HL-60 (cell line): ENCODE results near the gene ANKS4B.
"Not testable (repeated sequence)": the region's sequence is repeated elsewhere in the genome, so short reads cannot be mapped to it uniquely, and the experiment has no call there.

ENCODE experiments used
- DNase-seq, 2 experiments: peaks; one replicate each; pipeline ENCODE4 v3.0.0-alpha.2; 2010 to 2020; ENCODE audit warnings: low read depth in 1 of 2, low spot score in 1 of 2
- H3K27ac ChIP-seq: fragments of 250-450 bp; sonication (Bioruptor Pico); replicated peaks from 2 replicates; pipeline ENCODE4 v1.5.1; 2020; ENCODE audit warnings: mild to moderate bottlenecking, moderate library complexity
- H3K27me3 ChIP-seq: fragments of 250-450 bp; sonication (Bioruptor Pico); 2 replicates; pipeline ENCODE4 v1.5.1; 2021; ENCODE audit warnings: mild to moderate bottlenecking, moderate library complexity; ENCODE audit not compliant: insufficient read depth, poor library complexity, severe bottlenecking
- H3K4me3 ChIP-seq: replicated peaks from 2 replicates; pipeline ENCODE4 v1.5.1; 2011; ENCODE audit warnings: mild to moderate bottlenecking, control low read depth, low read length; ENCODE audit not compliant: insufficient read depth
- GABPA ChIP-seq: IDR thresholded peaks from 2 replicates; pipeline ENCODE4 v1.6.1; 2012; ENCODE audit warnings: low read depth
- POLR2AphosphoS5 ChIP-seq: IDR thresholded peaks from 2 replicates; pipeline ENCODE4 v1.6.1; 2012; ENCODE audit warnings: low read depth
- SPI1 ChIP-seq: IDR thresholded peaks from 2 replicates; pipeline ENCODE4 v1.6.1; 2012; ENCODE audit warnings: low read depth, mild to moderate bottlenecking, borderline replicate concordance
- TF ChIP-seq, protein P1 (sequence below): IDR thresholded peaks from 2 replicates; pipeline ENCODE4 v1.6.1; 2012; ENCODE audit warnings: low read depth; ENCODE audit not compliant: insufficient replicate concordance
- TF ChIP-seq, protein P2 (sequence below): IDR thresholded peaks from one replicate; pipeline ENCODE4 v1.5.1; 2011; ENCODE audit warnings: low read length, control low read depth, inconsistent platforms; ENCODE audit not compliant: insufficient read depth

The ANKS4B gene

DNA sequence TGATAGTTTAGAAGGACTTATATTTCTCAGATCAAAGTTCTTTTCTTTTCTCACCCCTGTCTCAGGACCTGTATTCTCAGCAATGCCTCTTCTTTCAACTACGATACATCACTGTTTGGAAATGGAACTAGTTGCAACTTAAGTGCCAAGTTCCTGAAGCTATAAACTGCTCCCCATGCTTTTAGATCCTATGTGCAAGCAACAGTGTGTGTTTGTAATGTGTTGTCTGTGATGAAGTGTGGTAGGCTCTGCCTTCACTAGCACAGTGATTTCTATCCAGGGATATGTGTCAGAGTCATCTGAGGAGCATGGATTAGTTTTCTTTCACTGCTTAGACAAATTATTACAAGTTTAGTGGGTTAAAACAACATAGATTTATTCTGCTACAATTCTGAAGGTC lies 40.5 kb upstream of the ANKS4B start:
- Histone ChIP-seq H3K27me3 (no peaks in the 10 kb centered on the region), H3K27ac (no peak overlapping the region), H3K4me3 (no peak overlapping the region)
- no peak for DNase-seq
- no peak for TF ChIP-seq GABPA
- TF ChIP-seq, protein P1, sequence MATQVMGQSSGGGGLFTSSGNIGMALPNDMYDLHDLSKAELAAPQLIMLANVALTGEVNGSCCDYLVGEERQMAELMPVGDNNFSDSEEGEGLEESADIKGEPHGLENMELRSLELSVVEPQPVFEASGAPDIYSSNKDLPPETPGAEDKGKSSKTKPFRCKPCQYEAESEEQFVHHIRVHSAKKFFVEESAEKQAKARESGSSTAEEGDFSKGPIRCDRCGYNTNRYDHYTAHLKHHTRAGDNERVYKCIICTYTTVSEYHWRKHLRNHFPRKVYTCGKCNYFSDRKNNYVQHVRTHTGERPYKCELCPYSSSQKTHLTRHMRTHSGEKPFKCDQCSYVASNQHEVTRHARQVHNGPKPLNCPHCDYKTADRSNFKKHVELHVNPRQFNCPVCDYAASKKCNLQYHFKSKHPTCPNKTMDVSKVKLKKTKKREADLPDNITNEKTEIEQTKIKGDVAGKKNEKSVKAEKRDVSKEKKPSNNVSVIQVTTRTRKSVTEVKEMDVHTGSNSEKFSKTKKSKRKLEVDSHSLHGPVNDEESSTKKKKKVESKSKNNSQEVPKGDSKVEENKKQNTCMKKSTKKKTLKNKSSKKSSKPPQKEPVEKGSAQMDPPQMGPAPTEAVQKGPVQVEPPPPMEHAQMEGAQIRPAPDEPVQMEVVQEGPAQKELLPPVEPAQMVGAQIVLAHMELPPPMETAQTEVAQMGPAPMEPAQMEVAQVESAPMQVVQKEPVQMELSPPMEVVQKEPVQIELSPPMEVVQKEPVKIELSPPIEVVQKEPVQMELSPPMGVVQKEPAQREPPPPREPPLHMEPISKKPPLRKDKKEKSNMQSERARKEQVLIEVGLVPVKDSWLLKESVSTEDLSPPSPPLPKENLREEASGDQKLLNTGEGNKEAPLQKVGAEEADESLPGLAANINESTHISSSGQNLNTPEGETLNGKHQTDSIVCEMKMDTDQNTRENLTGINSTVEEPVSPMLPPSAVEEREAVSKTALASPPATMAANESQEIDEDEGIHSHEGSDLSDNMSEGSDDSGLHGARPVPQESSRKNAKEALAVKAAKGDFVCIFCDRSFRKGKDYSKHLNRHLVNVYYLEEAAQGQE, result no peak
- TF ChIP-seq, protein P2, sequence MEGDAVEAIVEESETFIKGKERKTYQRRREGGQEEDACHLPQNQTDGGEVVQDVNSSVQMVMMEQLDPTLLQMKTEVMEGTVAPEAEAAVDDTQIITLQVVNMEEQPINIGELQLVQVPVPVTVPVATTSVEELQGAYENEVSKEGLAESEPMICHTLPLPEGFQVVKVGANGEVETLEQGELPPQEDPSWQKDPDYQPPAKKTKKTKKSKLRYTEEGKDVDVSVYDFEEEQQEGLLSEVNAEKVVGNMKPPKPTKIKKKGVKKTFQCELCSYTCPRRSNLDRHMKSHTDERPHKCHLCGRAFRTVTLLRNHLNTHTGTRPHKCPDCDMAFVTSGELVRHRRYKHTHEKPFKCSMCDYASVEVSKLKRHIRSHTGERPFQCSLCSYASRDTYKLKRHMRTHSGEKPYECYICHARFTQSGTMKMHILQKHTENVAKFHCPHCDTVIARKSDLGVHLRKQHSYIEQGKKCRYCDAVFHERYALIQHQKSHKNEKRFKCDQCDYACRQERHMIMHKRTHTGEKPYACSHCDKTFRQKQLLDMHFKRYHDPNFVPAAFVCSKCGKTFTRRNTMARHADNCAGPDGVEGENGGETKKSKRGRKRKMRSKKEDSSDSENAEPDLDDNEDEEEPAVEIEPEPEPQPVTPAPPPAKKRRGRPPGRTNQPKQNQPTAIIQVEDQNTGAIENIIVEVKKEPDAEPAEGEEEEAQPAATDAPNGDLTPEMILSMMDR, result no peak
- TF ChIP-seq SPI1, result no peak
- no peak for TF ChIP-seq POLR2AphosphoS5

DNA sequence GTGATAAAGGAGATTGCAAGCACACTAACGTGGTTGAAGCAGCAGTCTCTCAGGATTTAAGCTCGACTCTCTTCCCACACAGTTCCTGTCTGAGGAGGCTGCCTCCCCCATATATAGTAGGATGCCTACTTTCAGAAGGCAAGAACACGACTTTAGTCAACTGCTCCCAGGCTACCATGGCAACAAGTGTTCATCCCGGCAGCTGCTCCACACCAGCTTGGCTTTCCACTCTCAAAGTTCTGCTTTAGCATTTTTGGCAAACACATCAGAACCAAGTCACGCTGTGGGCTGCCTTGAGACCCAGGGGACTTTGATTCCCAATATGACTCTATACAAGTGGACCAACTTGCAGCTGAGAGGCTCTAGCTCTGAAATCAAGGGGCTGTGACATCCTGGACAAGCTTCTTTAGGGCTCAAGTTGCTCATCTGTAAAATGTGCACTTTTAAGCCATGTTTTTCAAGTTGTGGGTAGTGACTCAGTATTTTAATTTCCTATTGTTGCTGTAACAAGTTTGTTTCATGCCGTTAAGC lies 38.7 kb upstream of the ANKS4B start:
- TF ChIP-seq, protein P1, result no peak
- TF ChIP-seq GABPA (no peak), SPI1 (no peak), POLR2AphosphoS5 (no peak)
- TF ChIP-seq, protein P2, result no peak
- Histone ChIP-seq H3K27me3 (no peaks in the 10 kb centered on the region), H3K4me3 (no peak overlapping the region), H3K27ac (no peak overlapping the region)
- no peak for DNase-seq

DNA sequence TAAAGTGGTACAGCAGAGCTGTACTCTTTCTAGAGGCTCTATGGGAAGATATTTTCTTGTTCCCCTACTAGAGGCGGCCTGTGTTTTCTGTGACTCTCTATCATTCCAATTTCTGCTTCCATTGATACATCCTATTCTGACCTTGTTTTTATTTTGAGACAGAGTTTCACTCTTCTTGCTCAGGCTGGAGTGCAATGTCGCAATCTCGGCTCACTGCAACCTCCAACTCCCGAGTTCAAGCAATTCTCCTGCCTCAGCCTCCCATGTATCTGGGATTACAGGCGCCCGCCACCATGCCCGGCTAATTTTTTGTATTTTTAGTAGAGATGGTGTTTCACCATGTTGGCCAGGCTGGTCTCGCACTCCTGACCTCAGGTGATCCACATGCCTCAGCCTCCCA lies 38.2 kb upstream of the ANKS4B start:
- DNase-seq, H3K27me3 ChIP-seq, H3K27ac ChIP-seq, H3K4me3 ChIP-seq: not testable (repeated sequence)

DNA sequence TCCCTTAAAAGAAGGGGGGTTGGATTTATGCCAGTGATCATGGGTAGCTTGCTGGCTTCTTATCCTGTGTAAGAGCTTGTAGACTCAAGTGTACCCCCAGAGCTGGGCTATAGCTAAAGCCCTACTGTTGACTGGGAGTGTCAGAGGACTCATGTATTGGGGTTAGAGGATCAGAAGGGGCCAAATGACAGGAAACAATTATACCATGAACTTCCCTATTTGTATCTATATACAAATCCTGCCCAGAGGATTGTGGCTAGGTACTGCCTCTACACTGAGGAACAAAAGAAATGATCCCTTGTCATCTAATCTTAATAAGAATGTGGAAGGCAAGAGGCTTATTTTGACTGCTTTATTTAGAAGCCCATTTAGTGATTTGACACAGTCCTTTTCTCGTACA lies 36.4 kb upstream of the ANKS4B start:
- TF ChIP-seq, protein P1, result no peak
- TF ChIP-seq POLR2AphosphoS5 (no peak), SPI1 (no peak), GABPA (no peak)
- TF ChIP-seq, protein P2, result no peak
- peak in 1 of 2 experiments; percentile 17 for DNase-seq
- Histone ChIP-seq H3K27ac (no peak overlapping the region), H3K27me3 (no peaks in the 10 kb centered on the region), H3K4me3 (no peak overlapping the region)
